K562 (cell line): ENCODE data around the gene AKT2. TPM values are rescaled to one million over a fixed set of nuclear protein-coding genes. Genes with fewer than 3 reads are reported as not detected.

Experiments
- ATAC-seq: fragments of 200-7000 bp; cut with Tn5 transposase; 3 replicates; pipeline ENCODE4 v1.9.1; 2020; ENCODE audit warnings: moderate library complexity
- BruUV-seq: library from RNA; stranded (reverse); fragments of 400-500 nt; replicated peaks from 2 replicates; lab custom pipeline; 2021; lab: Mats Ljungman, UMichigan
- CTCF ChIA-PET: fragments of 300-600 bp; formaldehyde crosslinking; extraction: SDS; loops from one replicate; lab custom pipeline; 2021; ENCODE audit warnings: low intra/inter-chr PET ratio; lab: Yijun Ruan, JAX
- POLR2A ChIA-PET: fragments of 300-600, 350-650 bp; sonication (Branson Sonifier 250); formaldehyde crosslinking; extraction: SDS; loops from one replicate; lab custom pipeline; 2021; ENCODE audit warnings: antibody characterized with exemption, inconsistent platforms; lab: Yijun Ruan, JAX
- DNase-seq, 4 experiments: peaks; one replicate each; pipeline versions ENCODE4 v3.0.0 to v3.0.0-alpha.2; 2011 to 2018; ENCODE audit warnings: low spot score in 3 of 4, mixed read lengths in 3 of 4; ENCODE audit errors: extremely low read depth in 1 of 4
- FAIRE-seq: peaks from 2 replicates; lab custom pipeline; 2011; peaks lifted over from hg19 to GRCh38; lab: Jason Lieb, UNC
- H2AFZ ChIP-seq: 2 replicates; pipeline ENCODE4 v1.6.0; 2011; ENCODE audit warnings: low read depth, low read length, control low read depth, inconsistent platforms
- H3K27ac ChIP-seq: fragments of 200-600 bp; 3 replicates; pipeline ENCODE4 v1.8.0; 2011; ENCODE audit warnings: low read depth, mild to moderate bottlenecking, control low read depth, inconsistent platforms, low read length, moderate library complexity, mixed read lengths; ENCODE audit errors: extremely low read depth
- H3K27me3 ChIP-seq, 2 experiments: fragments of 300-600 bp in 1 of 2; 2 replicates in 1 of 2; 3 replicates in 1 of 2; pipeline versions ENCODE4 v1.6.0 to v1.8.0; 2011; ENCODE audit warnings: inconsistent platforms in 2 of 2, low read length in 2 of 2, mild to moderate bottlenecking in 1 of 2, mixed read lengths in 1 of 2, moderate library complexity in 1 of 2; ENCODE audit not compliant: control insufficient read depth in 2 of 2, insufficient read depth in 2 of 2
- H3K36me3 ChIP-seq: fragments of 300-600 bp; 3 replicates; pipeline ENCODE4 v1.8.0; 2011; ENCODE audit warnings: mild to moderate bottlenecking, low read length, inconsistent platforms; ENCODE audit not compliant: control insufficient read depth, insufficient read depth
- H3K4me1 ChIP-seq, 2 experiments: fragments of 200-600 bp in 1 of 2; replicated peaks in 1 of 2; 2 replicates in 1 of 2; 3 replicates in 1 of 2; pipeline versions ENCODE4 v1.5.1 to v1.8.0; 2011; ENCODE audit warnings: inconsistent platforms in 2 of 2, low read length in 2 of 2, mild to moderate bottlenecking in 1 of 2, mixed read lengths in 1 of 2, moderate library complexity in 1 of 2; ENCODE audit not compliant: control insufficient read depth in 2 of 2, insufficient read depth in 2 of 2
- H3K4me2 ChIP-seq: 2 replicates; pipeline ENCODE4 v1.6.1; 2011; ENCODE audit warnings: low read length, control low read depth, inconsistent platforms, mixed read lengths; ENCODE audit not compliant: insufficient read depth
- H3K4me3 ChIP-seq: fragments of 200-600 bp; sonication (generic), shearing (Covaris generic); 2 replicates; pipeline ENCODE4 v1.5.1; 2016; ENCODE audit warnings: control low read depth, inconsistent platforms
- H3K79me2 ChIP-seq: fragments of 200-600 bp; 3 replicates; pipeline ENCODE4 v1.8.0; 2011; ENCODE audit warnings: low read length, inconsistent platforms; ENCODE audit not compliant: control insufficient read depth, insufficient read depth
- H3K9ac ChIP-seq, 2 experiments: 2 replicates each; pipeline versions ENCODE4 v1.6.0 to v1.6.1; 2011; ENCODE audit warnings: low read depth in 2 of 2, low read length in 2 of 2, control low read depth in 1 of 2, inconsistent platforms in 1 of 2, mild to moderate bottlenecking in 1 of 2, mixed read lengths in 1 of 2; ENCODE audit not compliant: insufficient read depth in 1 of 2
- H3K9me1 ChIP-seq: one replicate; pipeline ENCODE4 v1.6.0; 2011; ENCODE audit warnings: inconsistent platforms, mild to moderate bottlenecking, low read length, moderate library complexity; ENCODE audit not compliant: control insufficient read depth, insufficient read depth
- H3K9me3 ChIP-seq: replicated peaks from 2 replicates; pipeline ENCODE4 v1.5.1; 2011; ENCODE audit warnings: low read depth, low read length, inconsistent platforms; ENCODE audit not compliant: control insufficient read depth, insufficient read depth
- H4K20me1 ChIP-seq: replicated peaks from 2 replicates; pipeline ENCODE4 v1.6.1; 2011; ENCODE audit warnings: low read length, inconsistent platforms, mixed read lengths; ENCODE audit not compliant: control insufficient read depth, insufficient read depth
- RFX5 ChIP-seq: IDR thresholded peaks from 2 replicates; pipeline ENCODE4 v1.6.1; 2011; ENCODE audit warnings: low read depth, mild to moderate bottlenecking, improper control_type of control experiment, low read length
- WGBS: fragments of 100-300 bp; shearing (Covaris generic); methylation state at CpG from one replicate; pipeline ENCODE4 v1.1.6; 2016; ENCODE audit warnings: low coverage, mixed read lengths; ENCODE audit not compliant: insufficient coverage; ENCODE audit errors: missing lambda C conversion rate; 5-methylcytosine and 5-hydroxymethylcytosine counted together
- in situ Hi-C: fragments of 300-500 bp; cut with MboI; formaldehyde crosslinking; loops from 4 replicates; pipeline ENCODE4 v1.15.0; 2018; ENCODE audit warnings: inconsistent platforms, mixed read lengths
- intact Hi-C: fragments of 100-400 bp; cut with micrococcal nuclease; formaldehyde crosslinking; loops from 2 replicates; pipeline ENCODE4 v1.14.2; 2022
- polyA plus RNA-seq, 8 experiments: library from polyadenylated mRNA; depleted of rRNA in 4 of 8; stranded (reverse) in 5 of 8; unstranded in 3 of 8; fragments of >200 nt; fragmentation: Nextera tagmentation in 2 of 8; fragmentation: Illumina TruSeq in 1 of 8; extraction: Ambion mirVana in 2 of 8; extraction: Trizol in 1 of 8; gene quantifications; 2 replicates each; pipeline versions ENCODE4 v1.2.1 to v1.2.3, GENCODE V29; 2011 to 2014; ENCODE audit warnings: inconsistent platforms in 1 of 8, missing spikeins in 1 of 8
- total RNA-seq, 7 experiments: library from RNA; depleted of rRNA in 6 of 7; stranded (reverse); fragments of >200 nt in 6 of 7; fragmentation: Illumina TruSeq in 2 of 7; extraction: Trizol in 2 of 7; gene quantifications; 2 replicates each; pipeline versions ENCODE4 v1.2.1 to v1.2.3, GENCODE V29; 2011 to 2021; ENCODE audit warnings: low replicate concordance in 1 of 7
- TF ChIP-seq, protein P1 (sequence below), 3 experiments: IDR thresholded peaks in 2 of 3; conservative IDR thresholded peaks in 1 of 3; 2 replicates each; pipeline ENCODE4 v1.5.1; 2011 to 2012; ENCODE audit warnings: low read length in 3 of 3, mild to moderate bottlenecking in 3 of 3, control low read depth in 2 of 3, improper control_type of control experiment in 1 of 3, inconsistent platforms in 1 of 3, low read depth in 1 of 3, mixed read lengths in 1 of 3, moderate library complexity in 1 of 3; ENCODE audit not compliant: insufficient read depth in 2 of 3

The AKT2 gene
- total and polyA plus RNA-seq, 9 of the 15 experiments (the other 6 are each of a cell fraction or from before 2014, with no cell fraction given): 1.1 to 132 (median 67.7) TPM

DNA sequence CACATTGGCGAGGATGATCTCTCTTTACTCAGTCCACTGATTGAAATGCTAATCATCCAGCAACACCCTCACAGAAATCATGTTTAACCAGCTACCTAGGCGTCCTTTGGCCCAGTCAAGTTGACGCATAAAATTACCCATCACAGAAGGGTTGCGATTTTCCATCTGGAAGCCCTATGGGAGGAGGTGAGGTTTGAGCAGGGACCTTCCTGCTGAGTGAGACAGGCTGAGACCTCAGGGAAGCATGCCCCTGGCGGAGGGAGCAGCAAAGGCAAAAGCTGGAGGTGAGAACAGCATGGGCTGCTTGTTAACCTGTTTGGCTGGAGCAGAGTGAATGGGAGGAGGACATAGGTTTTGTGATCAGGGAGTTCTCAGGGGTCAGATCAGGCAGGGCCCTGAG lies 74.3 kb downstream of the AKT2 start:
- in situ Hi-C loops (no loop called here), intact Hi-C loops (no loop called here)
- H3K4me2 ChIP-seq: no peak overlapping the region
- DNase-seq (no peak), ATAC-seq (peak; percentile 30; the same call in 1 of the 3 replicates), FAIRE-seq (peak; percentile 48)
- no peak overlapping the region for H2AFZ ChIP-seq
- POLR2A ChIA-PET: no interaction called here
- TF ChIP-seq RFX5: no peak
- TF ChIP-seq, protein P1, sequence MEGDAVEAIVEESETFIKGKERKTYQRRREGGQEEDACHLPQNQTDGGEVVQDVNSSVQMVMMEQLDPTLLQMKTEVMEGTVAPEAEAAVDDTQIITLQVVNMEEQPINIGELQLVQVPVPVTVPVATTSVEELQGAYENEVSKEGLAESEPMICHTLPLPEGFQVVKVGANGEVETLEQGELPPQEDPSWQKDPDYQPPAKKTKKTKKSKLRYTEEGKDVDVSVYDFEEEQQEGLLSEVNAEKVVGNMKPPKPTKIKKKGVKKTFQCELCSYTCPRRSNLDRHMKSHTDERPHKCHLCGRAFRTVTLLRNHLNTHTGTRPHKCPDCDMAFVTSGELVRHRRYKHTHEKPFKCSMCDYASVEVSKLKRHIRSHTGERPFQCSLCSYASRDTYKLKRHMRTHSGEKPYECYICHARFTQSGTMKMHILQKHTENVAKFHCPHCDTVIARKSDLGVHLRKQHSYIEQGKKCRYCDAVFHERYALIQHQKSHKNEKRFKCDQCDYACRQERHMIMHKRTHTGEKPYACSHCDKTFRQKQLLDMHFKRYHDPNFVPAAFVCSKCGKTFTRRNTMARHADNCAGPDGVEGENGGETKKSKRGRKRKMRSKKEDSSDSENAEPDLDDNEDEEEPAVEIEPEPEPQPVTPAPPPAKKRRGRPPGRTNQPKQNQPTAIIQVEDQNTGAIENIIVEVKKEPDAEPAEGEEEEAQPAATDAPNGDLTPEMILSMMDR (IDR thresholded peaks at IDR 0.05 in 2 of 3, conservative IDR thresholded peaks at IDR 0.05 in 1 of 3; ENCODE audit: insufficient read depth in 2 of 3, low read depth in 1 of 3, low read length in 3 of 3): 0 out of 6 replicates have a peak, but pooled peaks of 2 of the 3 experiments have one; percentile 5 to 19
- H3K27me3 ChIP-seq: peaks cover 0 to under 1% of the 10 kb centered on the region in 2 experiments; a peak in 1 of 5 replicates
- WGBS: 64% methylated on average over 3 of the region's 5 CpGs
- no peaks in the 10 kb centered on the region for H3K9me3 ChIP-seq
- BruUV-seq: no TSS peak
- no peaks in the 10 kb centered on the region for H3K79me2 ChIP-seq
- no peak overlapping the region for H3K27ac ChIP-seq
- H4K20me1 ChIP-seq: no peaks in the 10 kb centered on the region
- H3K4me3 ChIP-seq: no peak overlapping the region
- H3K4me1 ChIP-seq: peaks cover 11 to 20% of the 10 kb centered on the region in 2 experiments; a peak in 4 of 5 replicates
- no peaks in the 10 kb centered on the region for H3K36me3 ChIP-seq
- H3K9me1 ChIP-seq: no peaks in the 10 kb centered on the region
- H3K9ac ChIP-seq: no peak overlapping the region
- CTCF ChIA-PET: interaction anchor here (0.7 kb wide), 1 partner anchor 68 kb away, joined by 3 read pairs; no protein-coding TSS in a partner anchor
